HEK293 (cell line): ENCODE results near the gene AKR1C1.
"Not testable (repeated sequence)": the region's sequence is repeated elsewhere in the genome, so short reads cannot be mapped to it uniquely, and the experiment has no call there.

Experiments used
- CTCF ChIA-PET: fragments of 350-600 bp; formaldehyde crosslinking; extraction: SDS; loops from one replicate; lab custom pipeline; 2021; ENCODE audit warnings: antibody characterized with exemption; lab: Yijun Ruan, JAX
- POLR2A ChIA-PET: fragments of 300-600 bp; formaldehyde crosslinking; extraction: SDS; loops from one replicate; lab custom pipeline; 2020; ENCODE audit warnings: antibody characterized with exemption, inconsistent platforms; lab: Yijun Ruan, JAX
- H3K27ac ChIP-seq: fragments of 200-500 bp; sonication (Bioruptor generic); 2 replicates; pipeline ENCODE4 v1.5.1; 2014; ENCODE audit warnings: low read depth, low read length, control low read depth, inconsistent platforms; ENCODE audit errors: extremely low read depth
- H3K36me3 ChIP-seq, 2 experiments: fragments of 200-500 bp in 1 of 2; sonication (Bioruptor generic) in 1 of 2; 1 replicate in 1 of 2; 2 replicates in 1 of 2; pipeline ENCODE4 v1.5.1; 2014 to 2017; ENCODE audit warnings: inconsistent platforms in 2 of 2, low read length in 2 of 2; ENCODE audit not compliant: control insufficient read depth in 2 of 2, insufficient read depth in 1 of 2
- H3K4me1 ChIP-seq: fragments of 200-500 bp; sonication (Bioruptor generic); 2 replicates; pipeline ENCODE4 v1.5.1; 2014; ENCODE audit warnings: mild to moderate bottlenecking, low read length, inconsistent platforms; ENCODE audit not compliant: control insufficient read depth, insufficient read depth
- H3K4me3 ChIP-seq: 2 replicates; pipeline ENCODE4 v1.5.1; 2011; ENCODE audit warnings: low read depth, mild to moderate bottlenecking, control low read depth, low read length, moderate library complexity
- H3K9me3 ChIP-seq: fragments of 200-500 bp; sonication (Bioruptor generic); 2 replicates; pipeline ENCODE4 v1.5.1; 2014; ENCODE audit warnings: low read depth, low read length, inconsistent platforms; ENCODE audit not compliant: control insufficient read depth, insufficient read depth
- PRDM10 ChIP-seq: fragments of 450-650 bp; formaldehyde crosslinking; IDR thresholded peaks from 2 replicates; pipeline ENCODE4 v1.5.1; 2016; ENCODE audit warnings: missing biosample characterization, missing genetic modification characterization
- PRDM4 ChIP-seq: fragments of 450-650 bp; formaldehyde crosslinking; IDR thresholded peaks from 2 replicates; pipeline ENCODE4 v1.5.1; 2017; ENCODE audit warnings: missing biosample characterization, missing genetic modification characterization
- ZNF140 ChIP-seq: fragments of 450-650 bp; formaldehyde crosslinking; IDR thresholded peaks from 2 replicates; pipeline ENCODE4 v1.5.1; 2016; ENCODE audit warnings: missing biosample characterization, missing genetic modification characterization
- ZNF202 ChIP-seq: fragments of 450-650 bp; formaldehyde crosslinking; IDR thresholded peaks from 2 replicates; pipeline ENCODE4 v1.5.1; 2016; ENCODE audit warnings: missing biosample characterization, missing genetic modification characterization, borderline replicate concordance
- ZNF677 ChIP-seq: fragments of 450-650 bp; IDR thresholded peaks from 2 replicates; pipeline ENCODE4 v1.5.0; 2018; ENCODE audit warnings: missing biosample characterization, mild to moderate bottlenecking, missing genetic modification characterization, moderate library complexity
- ZNF692 ChIP-seq: fragments of 450-650 bp; formaldehyde crosslinking; IDR thresholded peaks from 2 replicates; pipeline ENCODE4 v1.5.1; 2016; ENCODE audit warnings: missing biosample characterization, missing genetic modification characterization
- ZSCAN30 ChIP-seq: fragments of 450-650 bp; IDR thresholded peaks from 2 replicates; pipeline ENCODE4 v1.5.1; 2018; ENCODE audit warnings: missing biosample characterization, mild to moderate bottlenecking, missing genetic modification characterization, moderate library complexity

AKR1C1 gene

GRCh38 chr10:4940909-4941308, 22.3 kb upstream of the AKR1C1 start:
- H3K9me3 ChIP-seq, H3K4me1 ChIP-seq, H3K4me3 ChIP-seq, H3K27ac ChIP-seq, H3K36me3 ChIP-seq, CTCF ChIA-PET, POLR2A ChIA-PET: not testable (repeated sequence)

GRCh38 chr10:4941540-4942330, 21.5 kb upstream of the AKR1C1 start:
- Histone ChIP-seq H3K4me1 (no peaks in the 10 kb centered on the region), H3K4me3 (no peak overlapping the region), H3K27ac (no peak overlapping the region), H3K9me3 (no peaks in the 10 kb centered on the region), H3K36me3 (no peaks in the 10 kb centered on the region)
- TF ChIP-seq PRDM10 (tag by site-specific recombination) (no peak), ZNF140 (no peak), ZSCAN30 (tag by site-specific recombination) (no peak), ZNF692 (no peak), PRDM4 (no peak), ZNF677 (tag by site-specific recombination) (no peak), ZNF202 (tag by site-specific recombination) (no peak)
- ChIA-PET POLR2A (no interaction called here), CTCF (no interaction called here)

GRCh38 chr10:4942931-4943330, 20.3 kb upstream of the AKR1C1 start:
- H3K36me3 ChIP-seq, H3K4me1 ChIP-seq, CTCF ChIA-PET, H3K27ac ChIP-seq, POLR2A ChIA-PET, H3K9me3 ChIP-seq, H3K4me3 ChIP-seq: not testable (repeated sequence)

- CTCF ChIA-PET, H3K27ac ChIP-seq, H3K4me1 ChIP-seq, POLR2A ChIA-PET, H3K9me3 ChIP-seq, H3K36me3 ChIP-seq, H3K4me3 ChIP-seq: not testable (repeated sequence)
These were observed 19.8 kb upstream of the AKR1C1 start for GRCh38 chr10:4943416-4943815.
